OCI-LY3 (cell line): ENCODE data around the gene ZC3H11A.
A peak's percentile ranks its signal among the peaks of the same experiment; 100 is the strongest.
"Not testable (repeated sequence)": the region's sequence is repeated elsewhere in the genome, so short reads cannot be mapped to it uniquely, and the experiment has no call there.

ENCODE experiments used
- H2AFZ ChIP-seq: fragments of 200-600, 300-600 bp; shearing (Covaris generic); 2 replicates; pipeline ENCODE4 v1.6.0; 2014; ENCODE audit warnings: antibody characterized with exemption, low read depth, low read length
- H3K27ac ChIP-seq: fragments of 200-600, 300-600 bp; sonication (generic); 2 replicates; pipeline ENCODE4 v1.5.1; 2014; ENCODE audit warnings: mild to moderate bottlenecking, low read length, moderate library complexity, mixed read lengths
- H3K27me3 ChIP-seq: fragments of 200-600, 300-600 bp; sonication (generic); 2 replicates; pipeline ENCODE4 v1.6.1; 2014; ENCODE audit warnings: low read depth, low read length, mixed read lengths
- H3K36me3 ChIP-seq: fragments of 200-600, 300-600 bp; sonication (generic); replicated peaks from 2 replicates; pipeline ENCODE3; 2014; ENCODE audit warnings: low read depth, low read length, mixed read lengths
- H3K4me1 ChIP-seq: fragments of 300-600, 200-600 bp; sonication (generic); 2 replicates; pipeline ENCODE4 v1.6.1; 2014; ENCODE audit warnings: low read length, mixed read lengths
- H3K4me2 ChIP-seq: fragments of 200-600, 300-600 bp; sonication (generic); 2 replicates; pipeline ENCODE4 v1.6.1; 2014; ENCODE audit warnings: low read length, mixed read lengths
- H3K4me3 ChIP-seq: fragments of 300-600, 200-600 bp; sonication (generic); 2 replicates; pipeline ENCODE4 v1.5.1; 2014; ENCODE audit warnings: antibody characterized with exemption, mild to moderate bottlenecking, low read length, moderate library complexity
- H3K79me2 ChIP-seq: fragments of 300-600, 200-600 bp; shearing (Covaris generic); 2 replicates; pipeline ENCODE4 v1.6.1; 2014; ENCODE audit warnings: mild to moderate bottlenecking, low read length, mixed read lengths
- H3K9ac ChIP-seq: fragments of 300-600, 200-600 bp; shearing (Covaris generic); 2 replicates; pipeline ENCODE4 v1.6.0; 2014; ENCODE audit warnings: mild to moderate bottlenecking, low read length, moderate library complexity
- H3K9me3 ChIP-seq: fragments of 200-600, 300-600 bp; shearing (Covaris generic); 2 replicates; pipeline ENCODE4 v1.6.1; 2014; ENCODE audit warnings: low read length, mixed read lengths; ENCODE audit not compliant: insufficient read depth
- H4K20me1 ChIP-seq: fragments of 200-600, 300-600 bp; sonication (generic); 2 replicates; pipeline ENCODE4 v1.6.1; 2016; ENCODE audit warnings: low read length, mixed read lengths; ENCODE audit not compliant: insufficient read depth
- CTCF ChIP-seq: fragments of 200-600, 300-600 bp; sonication (generic); IDR thresholded peaks from 2 replicates; pipeline ENCODE4 v1.5.1; 2014; ENCODE audit warnings: antibody characterized with exemption, low read length, low read depth
- EZH2phosphoT487 ChIP-seq: fragments of 200-600 bp; shearing (Covaris generic); IDR thresholded peaks from 2 replicates; pipeline ENCODE4 v1.6.1; 2018; ENCODE audit warnings: antibody characterized with exemption, mixed run types, low read depth

ZC3H11A gene

GRCh38 chr1:203795441-203796235, at the start of gene ZC3H11A, which contains the start of gene ZBED6:
ZC3H11A (plus strand) TSS chr1:203795623; CDS start chr1:203817071, 21,448 bp downstream.
ZBED6 (plus strand) TSS chr1:203795623; CDS start chr1:203797523, 1,900 bp downstream.
- peaks cover 51% of the 10 kb centered on the region for H3K79me2 ChIP-seq
- peak within 1 kb of the TSS; percentile 82 for H3K4me3 ChIP-seq
- H2AFZ ChIP-seq = peak within 1 kb of the TSS; percentile 85

GRCh38 chr1:203746281-203746680, 49.1 kb upstream of the ZC3H11A start:
- Histone ChIP-seq H3K27ac (no peak overlapping the region), H3K27me3 (peaks cover 10% of the 10 kb centered on the region; the same call in 1 of the 2 replicates), H3K79me2 (no peaks in the 10 kb centered on the region), H3K4me3 (no peak overlapping the region), H2AFZ (no peak overlapping the region), H3K9me3 (no peaks in the 10 kb centered on the region), H4K20me1 (no peaks in the 10 kb centered on the region), H3K4me1 (peaks cover 14% of the 10 kb centered on the region), H3K36me3 (no peaks in the 10 kb centered on the region), H3K4me2 (no peak overlapping the region), H3K9ac (no peak overlapping the region)
- TF ChIP-seq EZH2phosphoT487 (no peak), CTCF (no peak)

More at GRCh38 chr1:203795441-203796235, at the start of gene ZC3H11A, which contains the start of gene ZBED6:
- TF ChIP-seq CTCF = no peak
- TF ChIP-seq EZH2phosphoT487 = no peak
- H3K4me2 ChIP-seq = peak within 1 kb of the TSS; percentile 83
- no peaks in the 10 kb centered on the region for H3K27me3 ChIP-seq
- H3K27ac ChIP-seq = peak within 1 kb of the TSS; percentile 84
- peaks cover 23% of the 10 kb centered on the region for H3K4me1 ChIP-seq
- H4K20me1 ChIP-seq = peaks cover 40% of the 10 kb centered on the region
- no peaks in the 10 kb centered on the region for H3K9me3 ChIP-seq
- H3K9ac ChIP-seq = peak within 1 kb of the TSS; percentile 96
- peaks cover 37% of the 10 kb centered on the region for H3K36me3 ChIP-seq

DNA sequence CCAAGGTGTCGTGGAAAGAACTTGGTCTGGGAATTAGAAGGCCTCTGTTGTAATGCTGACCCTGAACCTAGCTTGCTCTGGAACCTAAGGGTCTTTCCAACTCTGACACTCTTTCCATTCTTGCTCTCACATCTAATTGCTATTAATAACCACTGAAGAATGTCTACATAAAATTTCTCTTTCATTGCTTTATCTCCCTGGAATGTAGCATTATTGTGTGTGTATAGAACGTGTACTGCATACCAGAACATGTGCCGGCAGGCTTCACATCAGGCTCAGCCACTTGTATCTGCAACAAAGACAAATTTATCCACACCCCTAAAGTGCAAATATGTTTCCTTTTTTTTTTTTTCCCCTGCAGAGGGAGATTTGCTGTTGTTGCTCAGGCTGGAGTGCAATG, 44.4 kb upstream of the ZC3H11A start:
- H2AFZ ChIP-seq = no peak overlapping the region
- no peak overlapping the region for H3K9ac ChIP-seq

DNA sequence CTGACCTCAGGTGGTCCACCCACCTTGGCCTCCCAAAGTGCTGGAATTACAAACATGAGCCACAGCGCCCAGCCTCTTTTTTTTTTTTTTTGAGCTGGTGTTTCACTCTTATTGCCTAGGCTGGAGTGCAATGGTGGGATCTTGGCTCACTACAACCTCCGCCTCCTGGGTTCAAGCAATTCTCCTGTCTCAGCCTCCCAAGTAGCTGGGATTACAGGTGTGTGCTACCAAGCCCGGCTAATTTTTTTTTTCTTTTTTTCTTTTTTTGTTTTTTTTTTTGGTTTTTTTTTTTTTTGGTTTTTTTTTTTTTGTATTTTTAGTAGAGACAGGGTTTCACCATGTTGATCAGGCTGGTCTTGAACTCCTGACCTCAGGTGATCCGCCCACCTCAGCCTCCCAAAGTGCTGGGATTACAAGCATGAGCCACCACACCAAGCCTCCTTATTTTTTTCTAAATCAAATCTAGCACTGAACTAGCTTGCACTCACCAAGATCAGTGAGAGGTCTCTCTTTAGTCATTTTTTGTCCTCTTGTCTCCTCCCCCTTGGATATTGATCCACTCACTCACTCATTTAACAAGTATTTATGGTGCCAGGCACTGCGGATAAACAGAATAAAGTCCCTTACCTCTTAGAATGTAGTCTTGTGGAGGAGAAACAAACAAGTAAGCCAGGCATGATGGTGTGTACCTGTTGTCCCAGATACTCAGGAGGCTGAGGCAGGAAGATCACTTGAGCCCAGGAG, 43.6 kb upstream of the ZC3H11A start:
- not testable (repeated sequence) for H3K27ac ChIP-seq, H3K9me3 ChIP-seq, H4K20me1 ChIP-seq, H2AFZ ChIP-seq, H3K36me3 ChIP-seq, H3K79me2 ChIP-seq, H3K9ac ChIP-seq, H3K4me3 ChIP-seq, H3K4me2 ChIP-seq, H3K27me3 ChIP-seq
- H3K4me1 ChIP-seq = peaks cover 20% of the 10 kb centered on the region

More for the DNA sequence above, 44.4 kb upstream of the ZC3H11A start:
- Histone ChIP-seq H3K4me2 (no peak overlapping the region), H3K4me3 (no peak overlapping the region), H3K9me3 (no peaks in the 10 kb centered on the region), H3K27me3 (no peaks in the 10 kb centered on the region), H3K79me2 (no peaks in the 10 kb centered on the region), H3K36me3 (no peaks in the 10 kb centered on the region), H3K4me1 (peaks cover 20% of the 10 kb centered on the region), H4K20me1 (no peaks in the 10 kb centered on the region), H3K27ac (no peak overlapping the region)
- TF ChIP-seq EZH2phosphoT487 = no peak
- no peak for TF ChIP-seq CTCF
